DOHH2 (cell line): ENCODE results near the gene MLLT10.

Source experiments
- CTCF ChIP-seq: fragments of 200-600 bp; sonication (generic); IDR thresholded peaks from one replicate; pipeline ENCODE4 v1.5.1; 2014; ENCODE audit warnings: antibody characterized with exemption, mild to moderate bottlenecking, low read depth, low read length; ENCODE audit not compliant: poor library complexity, severe bottlenecking
- EZH2phosphoT487 ChIP-seq: fragments of 200-600 bp; sonication (generic); IDR thresholded peaks from 2 replicates; pipeline ENCODE4 v1.6.1; 2017; ENCODE audit warnings: borderline replicate concordance, mild to moderate bottlenecking, antibody characterized with exemption, low read length, moderate library complexity, mixed read lengths

GRCh38 chr10:21648040-21648439, 114.0 kb downstream of the MLLT10 start:
- TF ChIP-seq CTCF (no peak), EZH2phosphoT487 (no peak)
